Activated T-helper 9 cell treated with anti-CD3 and anti-CD28 coated beads, Interleukin-2, amount 50 U/mL, for 16 hours (primary cell): Measurements from ENCODE around the gene SERPINB7.

Experiments
- DNase-seq: peaks from one replicate; pipeline ENCODE4 v3.0.0-alpha.2; 2020; ENCODE audit warnings: low read depth

SERPINB7 gene

DNA sequence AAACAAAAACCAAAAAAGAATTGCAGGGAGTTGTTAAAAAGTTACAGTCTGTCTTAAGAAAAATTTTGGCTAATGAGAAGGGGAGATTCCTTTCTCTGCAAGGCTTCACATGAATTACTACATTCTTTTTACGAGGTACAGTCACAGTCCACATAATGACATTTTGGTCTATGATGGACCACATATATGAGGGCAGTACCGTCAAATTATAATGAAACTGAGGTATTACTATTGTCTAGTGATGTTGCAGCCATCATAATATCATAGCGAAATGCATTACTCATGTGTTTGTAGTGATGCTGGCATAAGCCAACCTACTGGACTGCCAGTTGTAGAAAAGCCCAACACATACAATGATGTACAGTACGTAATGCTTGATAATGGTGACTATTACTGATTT lies 12.5 kb downstream of the SERPINB7 start:
- no peak for DNase-seq

DNA sequence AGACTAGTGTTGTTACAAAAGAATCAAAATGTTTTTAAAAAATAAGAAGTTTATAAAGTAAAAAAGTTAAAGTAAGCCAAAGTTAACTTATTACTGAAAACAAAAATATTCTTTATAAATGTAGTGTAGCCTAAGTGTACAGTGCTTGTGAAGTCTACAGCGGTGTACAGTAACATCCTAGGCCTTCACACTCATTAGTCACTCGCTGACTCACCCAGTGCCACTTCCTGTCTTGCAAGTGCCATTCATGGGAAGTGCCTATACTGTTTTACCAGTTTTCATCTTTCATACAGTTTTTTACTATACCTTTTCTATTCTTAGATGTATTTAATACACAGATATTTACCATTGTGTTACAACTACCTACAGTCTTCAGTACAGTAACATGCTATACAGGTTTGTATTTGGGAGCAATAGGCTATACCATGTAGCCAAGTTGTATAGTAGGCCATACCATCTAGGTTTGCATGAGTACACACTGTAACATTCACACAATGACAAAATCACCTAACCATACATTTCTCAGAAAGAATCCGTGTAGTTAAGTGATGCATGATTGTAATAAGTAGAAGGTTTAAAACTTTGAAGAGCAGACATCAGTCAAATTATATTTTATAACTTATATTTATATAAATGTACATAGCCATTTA lies 13.4 kb downstream of the SERPINB7 start:
- DNase-seq: peak; percentile 17

DNA sequence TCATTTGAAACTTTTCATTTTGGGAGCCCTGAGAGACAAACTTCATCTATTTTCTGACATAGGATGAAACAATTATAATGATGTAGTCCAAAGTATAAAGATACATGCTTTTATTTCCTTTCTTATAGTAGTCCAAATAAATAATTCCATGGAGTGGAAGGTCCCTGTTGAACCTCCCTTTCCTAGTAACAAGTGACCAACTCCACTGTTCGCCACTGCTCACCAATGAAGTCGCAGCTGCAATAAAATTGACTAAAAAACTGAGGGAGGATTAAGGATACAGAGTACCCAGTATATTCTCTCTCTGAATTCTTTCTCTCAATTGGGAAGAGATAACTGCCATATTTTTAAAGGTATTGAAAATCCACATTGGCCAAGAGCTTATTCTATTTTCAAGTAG lies 14.1 kb downstream of the SERPINB7 start:
- DNase-seq: no peak

DNA sequence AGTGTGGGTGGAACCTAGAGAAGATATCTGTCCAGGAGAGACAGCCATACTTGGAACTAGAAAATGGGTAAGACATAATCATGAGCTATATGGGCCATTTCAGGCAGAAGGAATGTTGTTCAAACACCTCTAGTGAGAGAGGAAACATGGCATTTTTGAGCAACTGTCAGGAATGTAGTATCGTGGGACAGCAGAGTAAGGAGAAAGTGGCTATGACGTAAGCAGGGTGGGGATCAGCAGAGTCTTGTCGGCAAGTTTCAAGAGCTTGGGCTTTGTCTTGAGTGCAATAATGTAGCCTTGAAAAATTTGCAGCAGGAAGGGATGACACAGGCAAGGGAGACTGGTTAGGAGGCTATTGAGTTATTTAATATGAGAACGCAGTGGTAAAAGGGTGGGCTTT lies 20.4 kb downstream of the SERPINB7 start:
- DNase-seq: no peak

DNA sequence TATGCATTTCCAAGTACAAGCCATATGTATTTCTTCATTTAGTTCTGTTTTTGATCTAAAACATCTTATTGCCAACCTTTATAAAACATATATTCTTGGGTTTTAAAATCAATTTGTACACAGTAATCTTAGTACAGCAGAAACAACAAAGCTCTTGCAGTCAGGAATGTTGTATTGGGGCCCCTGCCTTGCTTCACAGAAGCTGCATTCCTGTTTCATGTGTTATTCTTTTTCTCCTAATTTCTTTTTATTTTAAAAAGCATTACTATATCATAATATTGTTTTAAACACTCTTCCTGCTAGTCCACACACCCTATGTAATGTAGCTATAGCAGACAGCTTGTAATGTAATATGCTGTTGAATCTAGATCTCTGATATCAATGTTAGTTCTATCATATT lies 24.0 kb downstream of the SERPINB7 start:
- no peak for DNase-seq

DNA sequence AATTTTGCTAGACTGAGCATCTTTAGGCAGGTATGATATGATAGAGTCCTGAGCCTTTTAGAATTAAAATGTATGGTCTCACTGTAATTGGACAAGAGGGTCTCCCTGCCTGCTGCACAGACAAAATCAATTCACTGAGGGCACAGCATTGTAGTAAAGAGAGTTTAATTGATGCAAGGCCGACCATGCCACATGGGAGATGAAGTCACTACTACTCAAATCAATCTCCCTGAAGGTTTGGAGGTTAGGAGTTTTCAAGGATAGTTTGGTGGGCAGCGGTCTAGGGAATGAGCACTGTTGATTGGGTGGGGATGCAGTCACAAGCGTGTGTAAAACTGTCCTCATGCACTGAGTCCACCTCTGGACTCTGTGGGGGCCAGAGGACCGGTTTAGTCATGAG lies 26.1 kb downstream of the SERPINB7 start:
- no peak for DNase-seq

DNA sequence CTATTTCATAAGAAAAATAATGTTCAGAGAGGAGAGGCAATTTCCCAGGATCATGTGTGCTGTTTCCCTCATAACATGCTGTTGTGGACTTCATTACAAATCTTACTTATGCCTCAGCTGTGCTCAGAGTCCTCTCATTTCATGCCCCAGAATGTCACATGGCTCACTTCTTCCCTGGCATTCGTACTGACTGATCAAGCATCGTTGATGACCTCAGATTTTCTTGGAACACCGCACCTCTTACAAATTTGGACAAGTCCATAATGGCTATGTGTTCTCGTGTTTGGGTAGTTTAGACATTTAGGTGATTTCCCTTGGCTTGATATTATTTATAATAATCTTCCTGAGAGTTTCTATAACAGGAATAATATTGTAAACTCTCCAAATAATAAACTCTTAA lies 32.9 kb downstream of the SERPINB7 start:
- no peak for DNase-seq

DNA sequence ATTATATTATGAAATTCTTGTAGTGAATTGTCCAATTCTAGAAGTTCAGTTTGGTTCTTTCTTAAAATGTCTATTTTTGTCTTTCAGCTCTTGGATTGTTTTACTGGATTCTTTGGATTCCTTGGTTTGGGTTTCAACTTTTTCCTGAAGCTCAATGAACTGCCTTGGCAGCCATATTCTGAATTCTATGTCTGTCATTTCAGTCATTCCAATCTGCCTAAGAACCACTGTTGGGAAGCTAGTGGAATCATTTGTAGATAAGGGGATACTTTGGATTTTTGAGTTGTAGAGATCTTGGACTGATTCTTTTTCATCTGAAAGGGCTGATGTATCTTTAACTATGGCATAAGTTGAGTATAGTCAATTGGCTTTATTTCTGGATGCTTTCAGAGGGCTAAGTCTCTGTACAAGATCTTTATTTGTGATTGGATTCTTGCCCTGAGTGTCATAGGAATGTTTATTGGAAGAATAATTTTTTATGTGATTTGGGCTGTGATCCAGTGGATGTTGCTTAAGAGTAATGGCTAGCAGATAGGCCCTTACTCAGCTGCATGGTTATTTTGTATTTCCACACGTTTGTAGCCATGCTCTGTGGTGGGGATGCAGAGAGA lies 42.3 kb downstream of the SERPINB7 start:
- DNase-seq: no peak

DNA sequence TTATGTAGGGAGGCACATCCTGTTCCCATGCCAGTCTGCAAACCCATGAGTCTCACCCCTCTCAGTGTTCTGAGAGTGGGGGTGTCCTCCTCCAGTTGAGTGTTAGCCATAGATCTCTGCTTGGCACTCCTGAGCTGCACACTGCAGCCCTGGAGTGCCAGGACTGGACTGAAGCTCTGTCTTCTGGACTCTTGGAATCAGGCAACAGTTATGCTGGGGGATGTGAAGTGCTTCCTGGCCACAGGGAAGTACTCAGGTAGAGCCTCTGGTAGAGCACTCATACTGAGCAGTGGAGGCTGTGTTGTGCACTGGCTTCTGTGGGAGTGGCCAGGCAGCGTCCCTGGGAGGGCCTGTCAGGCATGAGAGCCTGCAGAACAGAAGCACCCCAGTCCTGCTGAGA lies 43.0 kb downstream of the SERPINB7 start:
- DNase-seq: no peak

DNA sequence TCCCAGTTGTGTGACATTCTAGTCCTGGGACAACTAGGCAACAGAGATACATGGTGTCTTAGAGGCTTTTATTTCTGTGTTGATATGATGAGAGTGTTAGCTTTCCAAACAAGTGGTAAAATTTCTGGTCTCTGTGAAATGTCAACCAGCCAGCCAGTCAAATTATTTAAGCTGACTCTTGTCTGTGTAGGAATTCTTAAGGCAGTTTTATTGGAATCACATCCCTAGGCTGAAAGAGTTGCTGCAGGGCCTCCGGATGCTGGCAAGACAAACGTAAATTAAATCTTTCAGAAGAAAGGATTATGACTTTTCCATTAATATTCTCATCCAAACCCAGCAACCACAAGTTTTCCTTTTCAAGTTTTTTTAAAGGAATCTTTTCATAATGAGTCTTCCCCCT lies 44.6 kb downstream of the SERPINB7 start:
- no peak for DNase-seq

DNA sequence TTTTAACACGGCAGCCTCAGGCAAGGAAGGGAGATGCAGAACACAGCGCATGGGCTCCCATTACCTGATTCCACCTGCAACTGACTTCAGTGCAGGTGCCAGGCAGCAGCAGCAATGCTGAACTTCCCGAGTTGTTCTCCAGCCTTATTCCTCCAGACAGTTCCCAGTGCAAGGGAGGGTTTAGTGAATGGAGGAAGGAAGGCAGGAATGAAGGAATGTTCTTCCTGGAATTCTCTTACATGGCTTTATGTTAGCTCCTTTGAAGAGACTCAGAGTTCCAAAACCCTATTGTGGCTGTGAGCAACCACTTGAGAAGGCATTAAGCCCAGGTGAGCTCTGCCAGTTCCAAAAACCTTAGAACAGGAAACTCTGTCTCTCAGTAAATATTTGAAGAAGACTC lies 45.5 kb downstream of the SERPINB7 start:
- DNase-seq: no peak

DNA sequence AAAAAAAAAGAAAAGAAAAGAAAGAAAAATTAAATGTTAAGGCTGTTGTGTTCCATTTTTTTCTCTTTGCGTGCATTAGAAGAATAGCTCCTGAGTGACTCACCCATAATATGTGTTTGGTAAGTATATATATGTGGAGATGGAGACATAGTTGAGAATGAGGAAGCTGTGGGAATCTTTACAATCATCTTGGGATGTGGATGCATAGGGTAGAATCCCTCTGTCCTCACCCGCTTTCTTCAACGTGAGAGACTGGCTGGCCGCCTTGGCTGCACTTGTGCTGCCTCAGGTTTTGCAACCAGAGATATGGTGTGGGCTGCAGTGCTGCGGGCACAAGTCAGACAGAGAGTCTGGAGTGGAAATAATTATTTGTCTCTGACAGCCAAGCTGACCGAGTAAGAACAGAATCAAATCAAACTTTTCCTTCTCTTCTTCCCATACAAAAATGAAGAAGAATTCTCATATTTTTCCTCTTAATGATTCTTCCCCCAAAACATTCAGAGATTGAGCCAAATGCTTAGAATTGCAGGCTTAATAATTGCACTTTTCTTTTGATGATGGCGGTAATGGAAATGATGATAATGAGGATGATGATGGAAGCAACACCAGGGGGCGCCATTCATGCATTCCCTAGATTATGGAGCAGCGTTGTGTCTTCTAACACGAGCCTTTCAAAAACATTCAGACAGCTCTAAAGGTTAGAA lies 48.5 kb downstream of the SERPINB7 start:
- DNase-seq: peak; percentile 5

DNA sequence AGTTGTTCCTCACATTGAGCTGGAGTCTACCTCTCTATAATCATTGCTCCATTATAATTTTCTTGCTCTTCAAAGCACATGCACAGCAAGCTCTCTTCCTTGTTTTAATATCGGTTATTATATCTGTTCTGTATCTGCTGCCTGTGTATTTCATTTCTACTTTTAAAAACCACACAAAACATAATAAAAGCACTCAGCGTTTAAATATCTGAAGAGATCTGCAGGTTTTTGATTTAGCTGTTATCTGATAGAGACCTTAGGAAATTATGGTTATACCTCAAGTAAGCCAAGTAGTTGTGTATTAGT lies 49.0 kb downstream of the SERPINB7 start:
- no peak for DNase-seq

DNA sequence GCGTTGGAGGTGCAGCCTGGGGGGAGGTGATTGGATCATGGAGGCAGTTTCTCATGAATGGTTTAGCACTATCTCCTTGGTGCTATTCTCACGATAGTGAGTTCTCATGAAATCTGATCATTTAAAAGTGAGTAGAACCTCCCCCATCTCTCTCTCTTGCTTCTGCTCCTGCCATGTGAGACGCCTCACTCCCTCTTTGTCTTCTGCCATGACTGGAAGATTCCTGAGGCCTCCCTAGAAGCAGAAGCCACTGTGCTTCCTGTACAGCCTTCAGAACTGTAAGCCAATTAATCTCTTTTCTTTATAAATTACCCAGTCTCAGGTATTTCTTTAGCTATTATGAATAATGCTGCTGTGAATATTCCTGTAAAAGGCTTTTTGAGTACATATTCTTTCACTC lies 52.9 kb downstream of the SERPINB7 start:
- DNase-seq: no peak

DNA sequence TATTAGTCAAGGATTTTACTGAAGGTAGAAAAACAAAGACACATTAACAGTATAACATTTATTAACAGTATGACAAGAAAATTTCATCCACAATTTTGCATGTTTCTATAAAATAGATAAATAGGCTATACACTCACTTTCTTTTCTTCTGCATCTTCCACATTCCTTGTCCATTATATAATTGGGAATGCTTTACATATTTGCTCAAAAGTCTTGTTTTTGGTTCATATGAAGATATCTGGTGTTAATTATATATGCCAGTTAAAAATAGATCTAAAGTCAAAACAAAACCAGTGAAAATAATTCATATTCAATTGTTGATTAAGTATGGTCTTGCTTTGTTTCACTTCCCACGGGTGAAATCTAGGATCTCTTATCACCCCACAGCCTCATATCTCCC lies 53.4 kb downstream of the SERPINB7 start:
- no peak for DNase-seq

DNA sequence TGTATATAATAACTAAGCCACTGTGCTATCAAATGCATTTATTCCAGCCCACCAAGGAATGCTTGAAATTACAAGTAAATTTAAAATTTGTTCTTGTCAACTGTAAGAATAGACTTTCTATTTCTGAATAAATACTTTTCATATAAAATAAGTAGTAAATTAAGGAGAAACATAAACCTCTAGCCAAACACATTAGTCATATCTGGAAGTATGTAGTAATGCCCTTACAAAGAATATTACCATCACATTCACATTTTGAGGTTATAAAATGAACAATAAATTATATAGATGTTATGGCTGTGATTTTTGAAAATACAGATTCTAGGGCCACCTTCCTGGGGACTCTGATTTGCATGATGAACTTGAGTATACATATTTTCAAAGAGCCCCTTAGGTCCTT lies 54.7 kb downstream of the SERPINB7 start:
- DNase-seq: no peak

DNA sequence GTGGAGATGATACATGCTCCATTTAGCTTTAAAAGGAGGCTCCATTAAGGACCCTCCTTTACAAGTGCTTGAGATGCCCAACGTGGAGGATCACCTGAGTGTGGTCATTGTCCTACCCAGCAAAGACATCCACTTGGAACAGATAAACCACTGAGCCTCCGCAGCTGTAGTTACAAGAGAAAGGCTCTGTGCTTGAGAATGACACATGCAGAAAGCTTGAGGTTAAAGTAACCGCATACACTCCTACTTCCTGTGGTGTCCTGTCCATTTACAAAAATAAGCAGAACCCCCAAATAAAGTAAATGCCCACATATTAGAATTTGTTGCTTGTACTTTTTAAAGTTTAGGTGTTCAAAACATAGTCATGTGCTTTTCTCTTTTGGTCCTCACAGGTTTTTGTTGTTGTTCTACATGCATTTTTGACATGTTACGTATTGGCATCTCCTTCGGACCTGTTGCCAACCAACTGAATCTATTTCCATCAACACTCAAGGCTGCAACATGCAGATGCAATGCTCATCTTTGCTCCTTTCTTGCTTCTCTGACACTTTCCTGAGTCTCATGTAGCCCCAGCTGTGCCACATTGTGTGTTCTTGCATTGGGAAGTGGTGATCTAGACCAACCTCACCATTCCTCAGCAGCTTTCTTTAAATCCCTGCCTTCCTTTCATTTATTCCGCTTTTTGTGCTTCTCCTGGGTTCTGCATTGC lies 56.0 kb downstream of the SERPINB7 start:
- no peak for DNase-seq

DNA sequence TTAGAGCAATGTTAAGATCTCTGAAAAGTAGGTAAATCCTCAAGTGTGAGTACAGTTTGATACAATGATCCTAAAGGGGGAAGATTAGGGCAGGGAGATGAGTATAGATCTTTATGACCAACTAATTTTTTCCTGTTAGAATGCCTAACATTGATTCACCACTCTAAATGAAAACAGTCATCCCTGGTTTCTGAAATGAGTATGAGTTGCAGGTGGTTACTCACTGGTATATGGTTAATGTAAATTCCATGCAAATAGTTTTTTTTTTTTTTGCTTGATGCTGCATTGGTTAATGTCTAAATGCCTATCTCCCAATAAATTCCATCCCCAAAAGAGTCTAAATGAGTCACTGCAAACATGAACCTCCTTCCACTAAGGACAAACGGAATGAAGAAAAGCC lies 57.3 kb downstream of the SERPINB7 start:
- no peak for DNase-seq

DNA sequence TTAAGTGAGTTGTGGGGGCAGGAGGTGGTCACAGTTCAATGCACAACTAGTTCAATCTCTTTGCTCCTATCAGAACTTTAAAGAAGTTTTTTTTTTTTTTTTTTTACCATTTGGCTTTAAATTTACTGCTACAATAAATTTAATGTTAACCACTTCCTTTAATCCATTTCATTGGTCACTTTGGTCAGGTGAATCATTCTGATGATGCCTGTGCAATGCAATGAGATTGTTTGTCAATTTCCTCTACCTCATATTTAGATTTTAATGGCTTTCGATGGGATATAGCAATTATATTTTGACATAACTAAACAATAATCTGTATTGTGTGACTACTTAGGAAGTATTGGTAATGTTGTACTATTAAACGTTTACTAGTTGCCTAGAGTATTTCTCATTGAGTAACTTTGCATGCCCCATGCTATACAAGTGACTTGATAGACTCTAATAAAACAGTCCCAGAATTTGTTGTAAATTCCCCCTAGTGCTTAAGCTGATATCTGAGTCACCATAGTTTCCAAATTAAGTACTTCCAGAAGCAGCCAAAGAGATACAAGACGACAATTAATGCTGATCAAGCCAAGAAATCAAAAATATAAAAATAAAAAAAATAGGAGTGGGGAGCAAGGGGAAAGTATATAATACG lies 59.4 kb downstream of the SERPINB7 start:
- no peak for DNase-seq

DNA sequence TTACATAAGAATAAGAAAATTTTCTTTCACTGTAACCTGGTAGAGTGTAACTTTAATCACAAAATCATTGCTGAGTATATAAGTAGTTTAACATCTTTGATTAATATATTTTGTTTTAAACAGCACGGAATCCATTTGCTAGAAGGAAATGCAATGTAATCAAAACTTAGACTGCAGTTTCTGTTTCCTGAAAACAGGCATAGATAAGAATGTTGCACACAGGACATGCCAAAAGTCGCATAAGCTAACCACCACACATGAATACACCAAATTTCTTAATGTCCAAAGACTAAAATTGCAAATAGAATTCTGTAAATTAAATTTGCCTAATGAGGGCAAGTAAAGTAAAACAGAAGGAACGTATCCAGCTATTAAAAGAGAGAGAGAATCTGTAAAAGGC lies 61.2 kb downstream of the SERPINB7 start:
- DNase-seq: no peak

DNA sequence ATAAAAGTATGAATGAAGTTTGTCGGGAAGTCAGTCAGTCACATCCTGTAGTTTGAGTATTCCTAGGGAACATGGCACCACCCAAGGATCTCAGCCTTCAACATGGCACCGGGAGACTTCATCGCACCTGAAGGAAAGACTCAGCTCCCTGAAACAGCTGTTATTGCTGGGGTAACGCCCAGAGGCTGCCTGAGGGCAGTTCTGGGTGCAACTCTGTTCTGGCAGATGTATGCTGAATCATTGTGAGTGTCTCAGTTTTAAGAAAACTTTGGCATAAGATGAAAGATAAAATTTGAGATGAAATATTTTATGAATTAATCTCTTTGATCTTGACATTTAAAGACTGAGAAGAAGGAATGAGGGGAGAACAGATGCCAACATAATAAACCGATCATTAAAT lies 62.4 kb downstream of the SERPINB7 start:
- no peak for DNase-seq

DNA sequence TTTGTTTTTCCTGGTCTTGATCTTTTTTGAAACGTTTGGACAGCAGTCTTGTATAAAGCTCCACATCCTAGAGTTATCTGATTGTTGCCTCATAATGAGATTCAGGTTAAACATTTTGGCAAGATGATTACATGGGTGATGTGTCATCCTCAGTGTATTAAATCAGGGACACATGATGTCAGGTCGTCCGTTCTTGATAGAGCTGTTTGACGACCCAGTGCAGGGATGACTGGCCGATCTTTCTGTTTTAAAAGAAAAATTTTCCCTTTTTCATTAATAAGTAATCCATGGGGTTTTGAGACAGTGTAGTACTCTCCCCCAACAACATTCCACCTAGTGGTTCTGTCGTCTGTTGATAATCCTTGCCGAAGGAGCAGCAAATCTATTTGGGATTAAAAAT lies 67.8 kb downstream of the SERPINB7 start:
- DNase-seq: no peak

DNA sequence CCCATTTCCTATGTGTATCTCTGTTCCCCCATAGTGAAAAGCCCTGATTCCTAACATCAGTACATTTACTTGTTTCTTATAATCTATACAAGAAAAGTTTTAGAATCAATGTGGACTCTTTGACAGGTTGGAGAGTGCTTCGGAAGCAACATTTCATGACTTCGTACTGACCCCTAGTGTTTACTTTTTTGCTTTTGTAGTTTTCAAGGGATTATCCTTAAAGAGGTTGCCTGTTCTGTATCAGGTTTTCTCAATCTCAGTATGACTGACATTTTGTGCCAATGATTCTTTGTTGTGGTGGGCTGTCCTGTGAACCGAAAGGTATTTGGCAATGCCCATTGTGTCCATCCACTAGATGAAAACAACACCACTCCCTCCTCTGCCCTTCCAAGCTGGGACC lies 69.0 kb downstream of the SERPINB7 start:
- no peak for DNase-seq
